Glomerular visceral epithelial cell (primary cell): ENCODE data around the gene OXSR1.
"Not testable (repeated sequence)": the region's sequence is repeated elsewhere in the genome, so short reads cannot be mapped to it uniquely, and the experiment has no call there.

Experiments
- DNase-seq: peaks from one replicate; pipeline ENCODE4 v3.0.0-alpha.2; 2016; ENCODE audit errors: extremely low spot score

Gene OXSR1

DNA sequence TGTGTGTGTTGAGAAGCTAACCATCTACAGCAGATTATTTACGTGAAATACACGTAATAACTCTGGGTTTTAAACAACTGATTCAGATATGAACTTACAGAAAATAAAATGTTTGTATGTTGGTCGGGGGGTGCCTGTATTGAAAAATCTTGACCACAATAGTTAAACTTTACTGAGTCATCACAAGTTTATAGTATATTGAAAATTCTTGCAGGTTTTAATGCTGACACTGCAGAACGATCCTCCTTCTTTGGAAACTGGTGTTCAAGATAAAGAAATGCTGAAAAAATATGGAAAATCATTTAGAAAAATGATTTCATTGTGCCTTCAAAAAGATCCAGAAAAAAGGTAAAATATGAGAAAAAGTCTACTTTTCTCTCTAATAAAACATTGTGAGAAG, 59.0 kb downstream of the OXSR1 start:
- DNase-seq = no peak

GRCh38 chr3:38226273-38226672, 60.9 kb downstream of the OXSR1 start:
- no peak for DNase-seq

DNA sequence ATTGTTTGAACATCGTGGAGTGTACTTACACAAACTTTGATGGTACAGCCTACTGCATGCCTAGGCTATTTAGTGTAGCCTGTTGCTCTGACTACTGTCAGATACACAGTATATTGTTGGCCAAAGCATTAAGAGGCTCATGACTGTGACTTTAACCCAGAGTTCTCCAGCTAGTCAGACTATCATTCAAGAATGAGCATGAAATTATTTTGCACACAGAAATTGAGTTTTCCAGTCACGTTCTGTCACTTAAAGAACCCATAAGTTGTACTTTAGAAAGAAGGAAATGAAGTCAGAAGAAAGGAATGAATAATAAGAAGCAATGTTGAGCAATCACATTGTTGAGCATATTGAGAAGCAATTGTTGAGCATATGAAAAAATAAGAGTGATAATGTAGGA, 62.7 kb downstream of the OXSR1 start:
- DNase-seq = no peak

DNA sequence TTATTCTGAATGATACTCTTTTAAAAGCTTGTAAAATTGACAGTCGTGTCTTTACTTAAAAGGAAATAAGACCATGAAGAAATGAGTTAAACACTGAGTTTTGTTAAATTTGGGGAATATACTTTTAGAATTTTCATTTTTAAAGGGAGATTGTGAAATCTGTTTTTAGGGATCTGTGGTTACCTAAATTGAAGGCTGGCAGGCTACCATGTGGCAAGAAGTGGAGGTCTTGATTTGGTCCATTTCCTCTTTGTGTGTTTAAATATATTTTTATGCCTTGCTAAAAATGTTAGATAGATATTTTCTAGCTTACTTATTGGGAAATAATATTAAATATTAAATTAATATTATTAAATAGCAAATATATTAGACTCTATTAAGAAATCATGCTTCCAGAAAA, 63.7 kb downstream of the OXSR1 start:
- DNase-seq = no peak

- DNase-seq = no peak
Measured at GRCh38 chr3:38232701-38233100, 67.4 kb downstream of the OXSR1 start.

GRCh38 chr3:38235466-38235865, 70.1 kb downstream of the OXSR1 start:
- no peak for DNase-seq

DNA sequence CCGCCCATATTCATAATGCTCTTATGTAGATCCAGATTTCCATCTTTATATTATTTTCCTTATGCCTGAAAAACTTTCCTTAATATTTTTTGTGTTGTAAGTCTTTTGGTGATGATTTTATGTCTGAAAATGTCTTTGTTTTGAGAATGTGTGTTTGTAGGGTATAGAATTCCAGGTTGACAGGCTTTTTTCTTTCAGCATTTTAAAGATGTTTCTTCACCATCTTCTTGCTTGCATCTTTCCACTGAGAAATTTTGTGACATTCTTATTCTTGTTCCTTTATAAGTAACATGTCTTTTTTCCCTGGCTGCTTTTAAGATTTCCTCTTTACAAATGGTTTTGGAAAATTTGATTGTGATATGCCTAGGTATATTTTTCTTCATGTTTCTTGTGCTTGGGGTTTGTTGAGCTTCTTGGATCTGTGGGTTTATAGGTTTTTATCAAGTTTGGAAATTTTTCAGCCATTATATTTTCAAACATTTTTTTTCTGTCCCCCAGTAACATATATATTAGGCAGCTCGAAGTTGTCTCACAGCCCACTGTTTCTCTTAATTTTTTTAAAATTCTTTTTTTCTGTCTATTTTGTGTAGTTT, 73.2 kb downstream of the OXSR1 start:
- DNase-seq = no peak

GRCh38 chr3:38242812-38243211, 77.5 kb downstream of the OXSR1 start:
- DNase-seq = not testable (repeated sequence)

GRCh38 chr3:38245930-38246329, 80.6 kb downstream of the OXSR1 start:
- DNase-seq = no peak

DNA sequence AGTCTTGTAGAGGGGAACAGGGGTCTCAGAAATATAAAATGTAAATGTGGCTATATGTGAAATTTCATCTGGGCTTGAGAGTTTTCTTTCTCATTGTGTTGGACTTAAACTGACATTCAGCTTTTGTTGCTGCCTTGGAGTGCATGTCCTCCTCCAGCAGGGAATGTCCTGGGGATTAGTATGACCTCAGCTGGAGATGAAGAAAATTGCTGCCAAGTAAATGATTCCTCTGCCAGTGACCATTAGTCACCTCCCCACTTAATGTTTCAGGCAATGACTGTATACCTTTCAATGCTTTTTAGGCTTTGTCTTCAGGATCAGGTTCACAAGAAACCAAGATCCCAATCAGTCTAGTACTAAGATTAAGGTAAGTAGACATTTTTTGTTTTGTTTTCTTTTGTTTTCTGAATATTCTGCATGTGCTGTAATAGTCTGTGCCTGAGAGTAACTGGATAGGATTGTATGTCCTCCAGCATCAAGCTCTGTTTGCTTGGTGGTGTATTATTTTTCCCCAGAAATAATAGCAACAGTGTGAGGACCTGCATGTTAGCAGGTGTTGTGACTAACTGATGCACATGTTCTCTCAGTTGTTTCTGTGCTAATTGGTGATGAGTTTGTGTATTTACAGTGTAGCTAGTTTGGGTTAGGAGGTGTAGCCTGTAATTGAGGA, 82.2 kb downstream of the OXSR1 start:
- DNase-seq = peak; percentile 75

- no peak for DNase-seq
Measured at GRCh38 chr3:38250198-38250597, 84.9 kb downstream of the OXSR1 start.

- no peak for DNase-seq
Measured at GRCh38 chr3:38251197-38251596, 85.9 kb downstream of the OXSR1 start.

- no peak for DNase-seq
Measured at GRCh38 chr3:38253704-38254103, 88.4 kb downstream of the OXSR1 start.

- DNase-seq = no peak
Measured at GRCh38 chr3:38254872-38255271, 89.5 kb downstream of the OXSR1 start.

DNA sequence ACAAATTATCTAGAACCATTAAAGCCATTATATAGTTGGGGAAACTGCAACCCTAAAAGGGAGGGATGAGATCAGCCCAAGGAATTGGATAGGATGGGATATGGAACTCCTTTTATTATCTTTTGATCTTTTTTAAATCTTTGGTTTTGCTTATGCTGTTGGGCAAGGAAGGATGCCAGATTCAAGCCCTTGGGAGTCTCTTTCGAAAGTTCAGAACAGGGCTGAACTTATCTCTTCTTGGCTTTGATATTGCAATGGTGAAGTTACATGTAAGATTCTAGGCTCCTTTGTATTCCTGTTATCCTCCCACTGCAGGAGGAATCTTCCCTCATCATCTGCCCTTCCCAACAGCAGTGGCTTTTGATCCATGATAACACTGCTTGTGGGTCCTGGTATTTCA, 90.3 kb downstream of the OXSR1 start:
- no peak for DNase-seq

- DNase-seq = no peak
Measured at GRCh38 chr3:38257583-38257982, 92.2 kb downstream of the OXSR1 start.

- no peak for DNase-seq
Measured at GRCh38 chr3:38260474-38260873, 95.1 kb downstream of the OXSR1 start.

DNA sequence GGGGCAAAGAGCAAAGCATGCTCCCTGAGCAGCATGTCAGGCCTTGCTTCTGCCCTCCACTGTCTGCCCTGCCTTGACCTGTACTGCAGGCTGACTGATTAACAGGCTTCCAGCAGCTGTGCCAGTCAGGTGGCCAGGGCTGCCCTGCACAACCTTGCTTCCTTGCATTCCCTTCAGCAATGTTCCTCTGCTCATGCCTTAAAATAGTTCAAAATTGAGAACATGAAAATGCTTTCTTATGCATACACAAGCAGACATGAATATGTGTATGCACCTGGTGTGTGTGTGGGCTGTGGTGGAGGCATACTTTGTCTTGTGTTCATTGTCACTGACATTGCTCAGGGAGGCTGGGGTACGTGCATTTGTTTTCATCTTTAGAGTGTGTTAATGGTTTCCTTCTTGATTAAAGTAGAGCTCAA, 99.0 kb downstream of the OXSR1 start:
- DNase-seq = no peak

DNA sequence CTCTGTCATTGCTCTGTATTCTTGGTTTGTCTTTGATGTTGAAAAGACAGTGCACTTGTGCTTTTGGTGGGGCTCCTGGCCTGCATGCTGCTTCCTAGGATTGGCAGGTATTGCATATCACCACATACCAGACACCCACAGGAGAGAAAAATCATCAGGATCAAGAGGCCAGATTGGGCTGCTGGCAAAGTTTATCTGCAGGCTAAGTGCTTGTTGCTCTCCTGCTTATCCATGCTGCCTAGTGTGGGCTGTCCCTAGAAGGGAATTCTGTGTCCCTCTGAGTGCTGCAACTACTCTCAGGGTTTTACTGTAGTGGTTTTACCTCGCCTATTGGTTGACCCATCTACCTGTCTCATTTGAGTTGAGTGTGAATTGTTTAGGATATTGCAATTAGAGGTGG, 99.4 kb downstream of the OXSR1 start:
- DNase-seq = no peak

DNA sequence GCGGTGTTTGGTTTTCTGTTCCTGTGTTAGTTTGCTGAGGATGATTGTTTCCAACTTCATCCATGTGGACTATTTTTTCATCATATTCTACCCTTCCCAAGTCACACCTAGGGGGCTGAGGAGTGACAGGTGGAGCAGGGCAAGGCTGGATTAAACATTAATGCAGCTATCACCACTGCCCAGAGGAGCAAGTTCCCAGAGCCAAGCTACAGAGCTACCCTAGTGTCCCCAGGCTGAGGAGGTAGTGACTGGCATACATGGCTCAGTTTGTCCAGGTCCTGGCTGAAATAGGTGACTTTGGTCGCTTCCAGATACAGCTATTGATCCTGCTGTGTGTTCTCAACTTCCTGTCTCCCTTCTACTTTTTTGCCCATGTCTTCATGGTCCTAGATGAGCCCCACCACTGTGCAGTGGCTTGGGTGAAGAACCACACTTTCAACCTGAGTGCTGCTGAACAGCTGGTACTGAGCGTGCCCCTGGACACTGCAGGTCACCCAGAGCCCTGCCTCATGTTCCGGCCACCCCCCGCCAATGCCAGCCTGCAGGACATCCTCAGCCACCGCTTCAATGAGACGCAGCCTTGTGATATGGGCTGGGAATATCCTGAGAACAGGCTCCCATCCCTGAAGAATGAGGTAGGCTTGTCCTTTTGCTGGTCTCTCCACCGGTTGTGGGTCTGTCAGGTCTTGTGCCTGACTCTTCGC, 100.4 kb downstream of the OXSR1 start, which contains the start of gene SLC22A13:
Gene SLC22A13 (plus strand): TSS at position 209 of the 704 bp plus-strand sequence. CDS start 49 bp downstream, at position 258.
- no peak for DNase-seq

- DNase-seq = no peak
Measured at GRCh38 chr3:38266810-38267209, 101.5 kb downstream of the OXSR1 start.

DNA sequence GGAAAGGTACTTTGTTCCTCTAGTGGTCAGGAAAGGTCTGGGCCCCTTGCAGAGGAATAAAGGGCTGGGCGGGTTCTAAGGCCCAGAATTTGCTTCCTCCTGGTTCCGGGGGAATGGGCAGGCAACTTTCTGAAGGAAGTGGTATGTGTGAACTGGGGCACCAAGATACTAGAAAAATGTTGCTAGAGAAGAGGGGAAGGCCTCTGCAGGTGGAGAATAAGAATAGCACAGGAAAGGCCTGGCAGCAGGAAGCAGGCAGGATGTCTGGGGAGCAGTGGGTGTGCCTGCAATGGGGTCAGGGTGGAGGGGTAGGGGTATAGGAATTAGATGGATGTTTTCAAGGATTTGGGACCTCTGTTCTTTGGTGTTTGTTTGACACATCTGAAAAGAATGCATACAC, 102.3 kb downstream of the OXSR1 start:
- DNase-seq = no peak

GRCh38 chr3:38268087-38268486, 102.8 kb downstream of the OXSR1 start:
- no peak for DNase-seq
